Stomach (tissue), 4 donors: ENCODE data around the gene LST1.

ENCODE experiments used
- EP300 ChIP-seq: sonication (generic); formaldehyde crosslinking; IDR thresholded peaks from one replicate; pipeline ENCODE4 v1.6.1; 2017; ENCODE audit warnings: antibody characterized with exemption
- POLR2A ChIP-seq, 4 donors: fragments of 450-650 bp; IDR thresholded peaks; one replicate each; pipeline ENCODE4 v1.6.1; 2016; ENCODE audit warnings: antibody characterized with exemption in 4 of 4, control low read depth in 2 of 4, mild to moderate bottlenecking in 1 of 4, moderate library complexity in 1 of 4
- POLR2AphosphoS5 ChIP-seq, 3 donors: sonication (generic); formaldehyde crosslinking; IDR thresholded peaks; one replicate each; pipeline ENCODE4 v1.6.1; 2016; ENCODE audit warnings: antibody characterized with exemption in 3 of 3
- TF ChIP-seq, protein P1 (sequence below), 7 experiments: fragments of 450-650 bp in 4 of 7; fragments of 200-600 bp in 3 of 7; sonication (generic) in 3 of 7; IDR thresholded peaks; one replicate each; pipeline ENCODE4 v1.5.1; 2016 to 2019; ENCODE audit warnings: antibody characterized with exemption in 7 of 7, control low read depth in 2 of 7, mild to moderate bottlenecking in 1 of 7

DNA sequence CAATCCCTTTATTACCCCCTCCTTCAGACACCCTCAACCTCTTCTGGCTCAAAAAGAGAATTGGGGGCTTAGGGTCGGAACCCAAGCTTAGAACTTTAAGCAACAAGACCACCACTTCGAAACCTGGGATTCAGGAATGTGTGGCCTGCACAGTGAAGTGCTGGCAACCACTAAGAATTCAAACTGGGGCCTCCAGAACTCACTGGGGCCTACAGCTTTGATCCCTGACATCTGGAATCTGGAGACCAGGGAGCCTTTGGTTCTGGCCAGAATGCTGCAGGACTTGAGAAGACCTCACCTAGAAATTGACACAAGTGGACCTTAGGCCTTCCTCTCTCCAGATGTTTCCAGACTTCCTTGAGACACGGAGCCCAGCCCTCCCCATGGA is 8.5 kb upstream of the LST1 start:
- TF ChIP-seq, protein P1, sequence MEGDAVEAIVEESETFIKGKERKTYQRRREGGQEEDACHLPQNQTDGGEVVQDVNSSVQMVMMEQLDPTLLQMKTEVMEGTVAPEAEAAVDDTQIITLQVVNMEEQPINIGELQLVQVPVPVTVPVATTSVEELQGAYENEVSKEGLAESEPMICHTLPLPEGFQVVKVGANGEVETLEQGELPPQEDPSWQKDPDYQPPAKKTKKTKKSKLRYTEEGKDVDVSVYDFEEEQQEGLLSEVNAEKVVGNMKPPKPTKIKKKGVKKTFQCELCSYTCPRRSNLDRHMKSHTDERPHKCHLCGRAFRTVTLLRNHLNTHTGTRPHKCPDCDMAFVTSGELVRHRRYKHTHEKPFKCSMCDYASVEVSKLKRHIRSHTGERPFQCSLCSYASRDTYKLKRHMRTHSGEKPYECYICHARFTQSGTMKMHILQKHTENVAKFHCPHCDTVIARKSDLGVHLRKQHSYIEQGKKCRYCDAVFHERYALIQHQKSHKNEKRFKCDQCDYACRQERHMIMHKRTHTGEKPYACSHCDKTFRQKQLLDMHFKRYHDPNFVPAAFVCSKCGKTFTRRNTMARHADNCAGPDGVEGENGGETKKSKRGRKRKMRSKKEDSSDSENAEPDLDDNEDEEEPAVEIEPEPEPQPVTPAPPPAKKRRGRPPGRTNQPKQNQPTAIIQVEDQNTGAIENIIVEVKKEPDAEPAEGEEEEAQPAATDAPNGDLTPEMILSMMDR (IDR thresholded peaks at IDR 0.05), result no peak
- TF ChIP-seq EP300 (no peak), POLR2A (IDR thresholded peaks at IDR 0.05) (no peak), POLR2AphosphoS5 (IDR thresholded peaks at IDR 0.05) (no peak)
